Measurements from ENCODE around the gene RASA4B. TPM values are rescaled to one million over a fixed set of nuclear protein-coding genes. Genes with fewer than 3 reads are reported as not detected.

The RASA4B gene
- total RNA-seq, 1 donor from 2014 or later: 4.5 TPM

DNA sequence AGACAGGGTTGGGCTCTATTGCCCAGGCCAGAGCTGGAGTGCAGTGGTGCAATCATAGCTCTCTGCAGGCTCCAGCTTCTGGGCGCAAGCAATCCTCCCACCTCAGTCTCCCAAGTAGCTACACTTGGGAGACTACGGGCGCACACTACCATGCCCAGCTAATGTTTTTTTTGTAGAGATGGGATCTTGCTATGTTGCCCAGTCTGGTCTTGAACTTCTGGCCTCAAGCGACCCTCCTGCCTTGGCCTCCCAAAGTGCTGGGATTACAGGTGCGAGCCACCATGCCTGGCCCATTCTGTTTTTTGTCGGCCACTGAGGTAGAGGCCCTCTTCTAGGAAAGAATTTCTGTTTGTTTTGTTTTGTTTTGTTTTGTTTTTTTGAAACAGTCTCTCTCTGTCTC lies 65.1 kb downstream of the RASA4B start:
- Mint-ChIP-seq H3K36me3 (ENCODE audit: low read depth) (peaks cover 2% of the 10 kb centered on the region), H3K4me3 (no peak overlapping the region), H3K27ac (ENCODE audit: unreplicated experiment) (no peak overlapping the region), H3K4me1 (peaks cover 11% of the 10 kb centered on the region), H3K27me3 (ENCODE audit: low read depth) (no peaks in the 10 kb centered on the region), H3K9me3 (no peaks in the 10 kb centered on the region)
- no peak for DNase-seq (ENCODE audit: low read depth, low spot score)
- TF ChIP-seq, protein P1, sequence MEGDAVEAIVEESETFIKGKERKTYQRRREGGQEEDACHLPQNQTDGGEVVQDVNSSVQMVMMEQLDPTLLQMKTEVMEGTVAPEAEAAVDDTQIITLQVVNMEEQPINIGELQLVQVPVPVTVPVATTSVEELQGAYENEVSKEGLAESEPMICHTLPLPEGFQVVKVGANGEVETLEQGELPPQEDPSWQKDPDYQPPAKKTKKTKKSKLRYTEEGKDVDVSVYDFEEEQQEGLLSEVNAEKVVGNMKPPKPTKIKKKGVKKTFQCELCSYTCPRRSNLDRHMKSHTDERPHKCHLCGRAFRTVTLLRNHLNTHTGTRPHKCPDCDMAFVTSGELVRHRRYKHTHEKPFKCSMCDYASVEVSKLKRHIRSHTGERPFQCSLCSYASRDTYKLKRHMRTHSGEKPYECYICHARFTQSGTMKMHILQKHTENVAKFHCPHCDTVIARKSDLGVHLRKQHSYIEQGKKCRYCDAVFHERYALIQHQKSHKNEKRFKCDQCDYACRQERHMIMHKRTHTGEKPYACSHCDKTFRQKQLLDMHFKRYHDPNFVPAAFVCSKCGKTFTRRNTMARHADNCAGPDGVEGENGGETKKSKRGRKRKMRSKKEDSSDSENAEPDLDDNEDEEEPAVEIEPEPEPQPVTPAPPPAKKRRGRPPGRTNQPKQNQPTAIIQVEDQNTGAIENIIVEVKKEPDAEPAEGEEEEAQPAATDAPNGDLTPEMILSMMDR (conservative IDR thresholded peaks at IDR 0.05): no peak

DNA sequence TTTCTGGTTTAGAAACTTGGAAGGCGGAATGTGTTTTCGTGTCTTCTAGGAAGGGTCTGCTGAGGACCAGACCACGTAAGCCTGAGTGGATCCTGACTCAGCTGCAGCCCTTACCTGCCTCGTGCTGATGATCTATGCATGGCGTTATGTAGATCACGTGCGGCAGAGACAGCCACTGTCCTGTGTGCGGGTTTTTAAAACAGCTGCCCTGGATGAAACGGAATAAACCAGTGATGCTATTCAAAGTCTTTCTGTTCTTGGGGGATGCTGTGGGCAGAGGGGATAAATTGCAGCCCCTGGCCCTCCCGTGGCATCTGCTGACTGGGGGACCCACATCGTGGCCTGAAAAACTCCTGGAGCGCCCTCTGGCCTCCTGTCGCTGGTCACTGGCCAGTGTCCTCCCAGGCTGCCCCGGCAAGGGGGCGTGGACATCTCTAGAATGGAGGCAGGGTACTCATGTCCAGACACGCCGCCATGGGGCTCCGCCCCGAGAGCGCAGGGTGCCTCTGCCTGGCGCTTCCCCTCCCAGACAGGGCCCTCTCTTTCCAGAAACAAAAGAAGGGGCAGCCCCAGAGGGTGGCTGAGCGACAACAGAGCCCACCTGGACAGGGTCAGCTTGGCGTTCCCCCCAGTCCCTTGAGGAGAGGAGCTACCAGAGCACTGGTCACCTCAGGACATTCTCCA lies 66.1 kb downstream of the RASA4B start:
- peaks cover 2% of the 10 kb centered on the region for H3K36me3 Mint-ChIP-seq (ENCODE audit: low read depth)
- H3K27ac Mint-ChIP-seq (ENCODE audit: unreplicated experiment): no peak overlapping the region
- no peaks in the 10 kb centered on the region for H3K9me3 Mint-ChIP-seq
- TF ChIP-seq, protein P1 (conservative IDR thresholded peaks at IDR 0.05): no peak
- H3K4me1 Mint-ChIP-seq: peaks cover 11% of the 10 kb centered on the region
- DNase-seq (ENCODE audit: low read depth, low spot score): peak; percentile 65
- H3K27me3 Mint-ChIP-seq (ENCODE audit: low read depth): no peaks in the 10 kb centered on the region
- H3K4me3 Mint-ChIP-seq: peak overlapping the region; percentile 71

DNA sequence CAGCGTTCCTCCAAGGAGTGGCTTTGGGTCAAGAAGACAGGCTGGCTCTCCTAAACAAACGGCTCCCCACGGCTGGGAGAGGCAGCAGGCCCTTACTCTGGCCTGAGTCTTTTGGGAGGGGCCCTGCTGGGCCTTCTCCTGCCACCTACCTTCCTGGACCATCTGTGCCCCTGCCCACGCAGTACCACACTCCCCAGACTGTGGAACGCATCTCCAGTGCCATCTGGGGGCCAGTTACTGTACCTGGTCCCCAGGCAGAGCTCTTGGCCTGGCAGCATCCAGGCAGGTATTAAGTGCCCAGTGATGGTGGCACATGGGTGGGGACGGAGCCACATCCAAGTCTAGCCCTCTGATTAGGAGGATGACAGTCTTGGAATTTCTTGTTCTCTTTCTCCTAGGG lies 67.3 kb downstream of the RASA4B start:
- Mint-ChIP-seq H3K27me3 (ENCODE audit: low read depth) (no peaks in the 10 kb centered on the region), H3K36me3 (ENCODE audit: low read depth) (peaks cover 2% of the 10 kb centered on the region), H3K27ac (ENCODE audit: unreplicated experiment) (no peak overlapping the region), H3K9me3 (no peaks in the 10 kb centered on the region), H3K4me3 (no peak overlapping the region), H3K4me1 (peaks cover 11% of the 10 kb centered on the region)
- TF ChIP-seq, protein P1 (conservative IDR thresholded peaks at IDR 0.05): no peak
- no peak for DNase-seq (ENCODE audit: low read depth, low spot score)

DNA sequence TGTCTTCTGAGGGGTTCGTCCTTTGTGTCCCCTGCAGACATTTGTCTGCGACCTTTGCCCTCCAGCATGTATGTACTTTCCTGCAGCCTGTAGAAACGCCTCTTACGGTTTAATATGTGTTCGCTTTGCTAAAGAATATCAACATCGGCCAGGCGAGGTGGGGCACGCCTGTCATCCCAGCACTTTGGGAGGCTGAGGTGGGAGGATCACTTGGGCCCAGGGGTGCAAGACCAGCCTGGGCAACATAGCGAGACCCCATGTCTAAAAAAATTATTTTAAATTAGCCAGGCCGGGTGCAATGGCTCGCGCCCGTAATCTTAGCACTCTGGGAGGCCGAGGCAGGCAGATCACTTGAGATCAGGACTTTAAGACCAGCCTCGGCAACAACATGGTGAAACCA lies 68.4 kb downstream of the RASA4B start:
- peaks cover 11% of the 10 kb centered on the region for H3K4me1 Mint-ChIP-seq
- peaks cover 5% of the 10 kb centered on the region for H3K36me3 Mint-ChIP-seq (ENCODE audit: low read depth)
- H3K9me3 Mint-ChIP-seq: no peaks in the 10 kb centered on the region
- no peak overlapping the region for H3K4me3 Mint-ChIP-seq
- TF ChIP-seq, protein P1 (conservative IDR thresholded peaks at IDR 0.05): no peak
- no peak for DNase-seq (ENCODE audit: low read depth, low spot score)
- no peak overlapping the region for H3K27ac Mint-ChIP-seq (ENCODE audit: unreplicated experiment)
- H3K27me3 Mint-ChIP-seq (ENCODE audit: low read depth): no peaks in the 10 kb centered on the region

DNA sequence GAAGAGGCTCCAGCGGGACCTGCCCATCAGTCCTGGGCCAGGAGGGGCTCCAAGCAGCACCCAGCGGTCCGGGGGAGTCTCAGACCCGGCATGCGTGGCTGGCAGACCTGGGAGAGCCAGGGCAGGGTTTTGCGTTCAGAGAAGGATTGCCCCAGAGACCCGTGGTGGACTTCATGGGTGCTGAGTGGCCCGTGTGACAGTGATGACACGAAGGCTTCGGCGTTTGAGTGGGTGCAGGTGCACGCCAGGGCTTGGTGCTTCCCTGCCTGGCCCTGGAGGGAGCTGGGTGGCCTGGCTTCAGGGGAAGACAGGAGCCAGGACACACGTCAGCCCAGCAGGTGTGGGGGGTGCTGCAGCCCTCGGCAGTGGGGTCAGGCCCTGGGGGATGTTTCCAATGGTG lies 70.3 kb downstream of the RASA4B start:
- peaks cover 11% of the 10 kb centered on the region for H3K4me1 Mint-ChIP-seq
- no peak for DNase-seq (ENCODE audit: low read depth, low spot score)
- TF ChIP-seq, protein P1 (conservative IDR thresholded peaks at IDR 0.05): no peak
- H3K9me3 Mint-ChIP-seq: no peaks in the 10 kb centered on the region
- no peak overlapping the region for H3K27ac Mint-ChIP-seq (ENCODE audit: unreplicated experiment)
- peaks cover 5% of the 10 kb centered on the region for H3K36me3 Mint-ChIP-seq (ENCODE audit: low read depth)
- no peaks in the 10 kb centered on the region for H3K27me3 Mint-ChIP-seq (ENCODE audit: low read depth)
- H3K4me3 Mint-ChIP-seq: no peak overlapping the region
